Large intestine (tissue), 3 donors: Measurements from ENCODE around the gene BCAR3. TPM values are rescaled to one million over a fixed set of nuclear protein-coding genes. Genes with fewer than 3 reads are reported as not detected.
A peak's percentile ranks its signal among the peaks of the same experiment; 100 is the strongest.

Experiments used
- DNase-seq, 2 donors: peaks; one replicate each; pipeline versions ENCODE4 v3.0.0 to v3.0.0-alpha.2; 2013
- H3K27ac ChIP-seq: one replicate; pipeline ENCODE4 v1.5.1; 2013; ENCODE audit warnings: low read length
- H3K27me3 ChIP-seq: 2 replicates; pipeline ENCODE4 v1.6.1; 2013; ENCODE audit warnings: low read length; ENCODE audit not compliant: control insufficient read depth, insufficient read depth
- H3K36me3 ChIP-seq: 2 replicates; pipeline ENCODE4 v1.6.1; 2013; ENCODE audit warnings: low read length; ENCODE audit not compliant: control insufficient read depth, insufficient read depth
- H3K4me1 ChIP-seq: one replicate; pipeline ENCODE4 v1.6.1; 2013; ENCODE audit warnings: low read length; ENCODE audit not compliant: control insufficient read depth, insufficient read depth
- H3K4me3 ChIP-seq: one replicate; pipeline ENCODE4 v1.5.1; 2013; ENCODE audit warnings: low read length
- H3K9me3 ChIP-seq: one replicate; pipeline ENCODE4 v1.6.1; 2013; ENCODE audit warnings: mild to moderate bottlenecking, low read depth, low read length, moderate library complexity; ENCODE audit not compliant: control insufficient read depth
- WGBS: methylation state at CpG from one replicate; pipeline ENCODE4 v1.1.5; 2013; ENCODE audit warnings: low lambda C conversion rate; ENCODE audit not compliant: insufficient coverage; 5-methylcytosine and 5-hydroxymethylcytosine counted together
- polyA plus RNA-seq: library from polyadenylated mRNA; unstranded; fragments of 120-200 nt; gene quantifications from one replicate; pipeline ENCODE4 v1.2.1, GENCODE V29; 2013

Gene BCAR3
- polyA plus RNA-seq, 1 donor = 11.7 TPM

DNA sequence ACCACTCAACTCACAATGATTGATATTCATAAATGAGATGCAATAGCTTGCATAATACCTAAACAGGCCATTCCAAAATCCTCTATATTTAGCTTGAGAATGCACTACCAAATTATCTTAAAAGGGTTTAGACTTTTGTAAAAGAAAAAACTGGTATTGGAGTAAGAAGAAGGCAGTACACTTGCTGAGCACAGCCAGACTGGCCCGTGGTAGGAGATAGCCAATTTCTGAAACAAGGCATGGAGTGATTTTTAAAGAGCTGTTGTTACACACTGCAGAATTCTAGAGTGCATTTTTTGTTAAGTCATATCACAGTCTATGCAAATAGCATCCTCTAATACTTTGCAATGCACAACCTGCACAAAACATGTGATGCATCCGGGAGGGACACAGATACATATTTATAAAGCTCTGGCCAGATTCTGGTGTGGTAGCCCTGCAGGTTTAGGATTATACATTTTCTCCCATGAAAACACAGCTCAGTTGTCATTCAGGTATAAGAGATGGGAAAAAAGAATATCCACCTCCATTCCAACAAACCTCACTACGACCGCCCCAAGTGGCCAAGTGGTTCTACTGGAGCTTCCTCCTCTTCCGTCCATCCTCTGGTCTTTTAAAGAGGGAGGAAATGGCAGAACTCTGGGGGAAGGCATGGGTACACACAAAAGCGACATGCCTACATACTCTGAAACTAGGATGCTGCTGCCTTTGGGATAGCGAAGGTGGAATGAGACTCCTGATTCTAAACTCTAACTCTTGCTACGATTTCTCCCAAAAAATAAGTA lies 40.8 kb downstream of the BCAR3 start:
- no peak overlapping the region for H3K4me3 ChIP-seq
- no peaks in the 10 kb centered on the region for H3K27me3 ChIP-seq
- WGBS = 80% methylated on average over 1 of the region's 8 CpGs
- no peak overlapping the region for H3K27ac ChIP-seq
- peaks cover 4% of the 10 kb centered on the region for H3K36me3 ChIP-seq
- no peaks in the 10 kb centered on the region for H3K4me1 ChIP-seq
- no peak for DNase-seq
- H3K9me3 ChIP-seq = no peaks in the 10 kb centered on the region

- no peak overlapping the region for H3K4me3 ChIP-seq
- H3K4me1 ChIP-seq = no peaks in the 10 kb centered on the region
- no CpG with 5 or more reads among the region's 8 CpGs for WGBS
- H3K27ac ChIP-seq = no peak overlapping the region
- no peak for DNase-seq
- peaks cover 4% of the 10 kb centered on the region for H3K36me3 ChIP-seq
- no peaks in the 10 kb centered on the region for H3K27me3 ChIP-seq
- H3K9me3 ChIP-seq = no peaks in the 10 kb centered on the region
Observed at GRCh38 chr1:93638981-93639380, 42.7 kb downstream of the BCAR3 start.

GRCh38 chr1:93638307-93638847 lies 43.3 kb downstream of the BCAR3 start:
- Histone ChIP-seq H3K27ac (no peak overlapping the region), H3K27me3 (no peaks in the 10 kb centered on the region), H3K4me3 (no peak overlapping the region), H3K4me1 (no peaks in the 10 kb centered on the region), H3K9me3 (no peaks in the 10 kb centered on the region), H3K36me3 (peaks cover 4% of the 10 kb centered on the region)
- 50% methylated on average over 3 of the region's 5 CpGs for WGBS
- DNase-seq = no peak

GRCh38 chr1:93636712-93637111 lies 44.9 kb downstream of the BCAR3 start:
- Histone ChIP-seq H3K27ac (no peak overlapping the region), H3K4me3 (no peak overlapping the region), H3K36me3 (peaks cover 4% of the 10 kb centered on the region), H3K27me3 (no peaks in the 10 kb centered on the region), H3K4me1 (no peaks in the 10 kb centered on the region), H3K9me3 (no peaks in the 10 kb centered on the region)
- WGBS = 100% methylated on average over 1 of the region's 3 CpGs
- DNase-seq = no peak

GRCh38 chr1:93635614-93636543 lies 45.8 kb downstream of the BCAR3 start:
- peaks cover under 1% of the 10 kb centered on the region for H3K9me3 ChIP-seq
- whole genome bisulfite sequencing = no CpG with 5 or more reads among the region's 14 CpGs
- no peaks in the 10 kb centered on the region for H3K4me1 ChIP-seq
- H3K27me3 ChIP-seq = no peaks in the 10 kb centered on the region
- H3K27ac ChIP-seq = no peak overlapping the region
- no peak overlapping the region for H3K4me3 ChIP-seq
- DNase-seq = no peak
- H3K36me3 ChIP-seq = no peaks in the 10 kb centered on the region

- Histone ChIP-seq H3K27ac (no peak overlapping the region), H3K36me3 (no peaks in the 10 kb centered on the region), H3K27me3 (no peaks in the 10 kb centered on the region), H3K9me3 (peaks cover 2% of the 10 kb centered on the region), H3K4me3 (no peak overlapping the region), H3K4me1 (no peaks in the 10 kb centered on the region)
- no peak for DNase-seq
- WGBS = 91% methylated on average over 3 of the region's 4 CpGs
Observed at GRCh38 chr1:93633313-93633712, 48.3 kb downstream of the BCAR3 start.

DNA sequence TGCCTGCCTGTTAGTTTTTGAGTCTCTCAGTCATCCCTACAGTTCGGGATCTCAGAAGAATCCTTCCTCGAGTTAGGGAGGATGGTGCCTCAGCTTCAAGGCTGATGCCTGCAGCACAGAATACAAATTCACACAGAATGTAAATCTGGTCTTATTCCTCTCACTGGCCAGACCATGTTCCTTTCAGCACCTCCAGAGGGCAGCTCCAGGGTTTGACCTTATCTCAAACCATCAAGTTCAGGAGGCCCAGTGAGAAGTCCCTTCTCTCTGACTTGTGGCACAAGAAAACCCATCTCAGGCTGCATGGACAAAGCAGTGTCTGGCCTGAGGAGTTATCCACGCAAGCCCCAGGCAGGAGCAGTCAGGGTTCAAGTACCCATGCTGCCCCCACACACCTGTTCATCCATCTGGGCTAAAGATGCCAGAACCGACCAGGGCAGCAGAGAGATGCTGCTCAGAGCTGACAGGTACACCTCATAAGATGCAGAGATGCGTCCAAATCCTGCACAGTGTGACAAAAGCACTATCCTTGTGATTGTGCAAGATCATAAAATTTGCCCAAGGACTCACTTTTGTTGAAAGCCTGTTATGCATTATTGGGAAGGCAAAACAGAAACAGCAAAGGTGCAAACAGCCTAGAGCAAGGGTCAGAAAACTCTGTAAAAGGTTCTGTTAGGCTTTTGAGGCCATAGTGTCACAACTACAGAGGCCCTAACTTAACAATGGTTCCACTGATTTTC lies 49.8 kb downstream of the BCAR3 start:
- H3K9me3 ChIP-seq = peaks cover 2% of the 10 kb centered on the region
- no peaks in the 10 kb centered on the region for H3K36me3 ChIP-seq
- no peak overlapping the region for H3K27ac ChIP-seq
- no peak overlapping the region for H3K4me3 ChIP-seq
- WGBS = no CpG with 5 or more reads among the region's 5 CpGs
- H3K4me1 ChIP-seq = no peaks in the 10 kb centered on the region
- no peaks in the 10 kb centered on the region for H3K27me3 ChIP-seq
- no peak for DNase-seq

GRCh38 chr1:93630168-93630567 lies 51.5 kb downstream of the BCAR3 start:
- no peak for DNase-seq
- 100% methylated on average over 1 of the region's 3 CpGs for WGBS
- no peaks in the 10 kb centered on the region for H3K4me1 ChIP-seq
- no peak overlapping the region for H3K4me3 ChIP-seq
- peaks cover 2% of the 10 kb centered on the region for H3K9me3 ChIP-seq
- no peaks in the 10 kb centered on the region for H3K27me3 ChIP-seq
- no peak overlapping the region for H3K27ac ChIP-seq
- H3K36me3 ChIP-seq = no peaks in the 10 kb centered on the region

DNA sequence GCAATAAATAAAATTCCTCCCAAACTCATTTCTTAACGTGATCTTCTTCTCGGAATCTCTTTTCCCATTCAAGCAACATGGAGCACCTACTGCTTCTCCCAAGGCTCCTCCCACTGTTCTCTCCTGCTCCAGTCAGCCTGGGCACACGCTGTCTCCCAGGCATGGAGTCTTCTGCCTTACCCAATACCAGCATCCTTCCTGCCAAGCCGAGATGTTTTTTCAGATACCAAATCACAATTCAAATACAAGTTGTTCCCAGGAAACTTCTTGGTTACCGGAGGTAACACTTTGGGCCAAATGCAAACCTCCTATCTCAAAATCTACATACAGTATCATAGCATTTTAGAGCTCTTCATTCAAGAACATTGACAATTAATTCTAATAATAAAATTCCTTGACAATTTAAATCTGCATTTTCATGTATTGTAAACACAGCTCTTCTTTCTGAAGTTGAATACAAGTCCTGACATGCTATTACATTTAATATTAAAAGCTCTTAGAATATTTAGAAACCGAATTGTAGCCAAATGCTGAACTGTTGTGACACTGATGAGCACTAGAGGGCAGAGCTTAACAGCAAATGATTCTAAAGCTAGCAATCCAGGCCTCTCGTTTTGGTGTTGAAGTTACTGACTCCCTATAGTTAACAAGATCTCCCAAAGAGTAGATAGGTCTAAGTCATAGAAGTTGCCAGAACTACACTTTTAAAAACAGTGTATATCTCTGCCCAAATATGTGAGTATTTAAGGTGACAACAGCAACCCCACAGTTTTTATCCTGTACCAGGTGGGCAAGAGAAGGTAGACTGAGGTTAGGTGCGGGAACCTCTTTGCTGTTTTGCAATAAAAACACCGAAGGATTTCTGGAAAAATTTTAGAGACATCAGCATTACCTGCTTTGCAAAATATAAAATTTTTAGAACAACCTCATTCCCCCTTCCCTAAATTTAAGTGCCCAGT lies 52.3 kb downstream of the BCAR3 start:
- DNase-seq = peak; percentile 46 to 50
- 79% methylated on average over 4 of the region's 9 CpGs for WGBS
- Histone ChIP-seq H3K4me3 (no peak overlapping the region), H3K27ac (no peak overlapping the region), H3K9me3 (peaks cover 2% of the 10 kb centered on the region), H3K27me3 (no peaks in the 10 kb centered on the region), H3K4me1 (no peaks in the 10 kb centered on the region), H3K36me3 (no peaks in the 10 kb centered on the region)
